ENCODE results near the gene VANGL2. TPM values are rescaled to one million over a fixed set of nuclear protein-coding genes. Genes with fewer than 3 reads are reported as not detected.

The VANGL2 gene
- total RNA-seq, 2 experiments from 2014 or later, result 1.5 to 2.6 TPM

- Histone ChIP-seq H3K9me3 (ENCODE audit: low read length) (no peaks in the 10 kb centered on the region), H3K79me2 (ENCODE audit: insufficient read depth, low read depth, low read length) (no peaks in the 10 kb centered on the region), H3K9me2 (ENCODE audit: insufficient read depth, low read length) (no peaks in the 10 kb centered on the region), H3K4me1 (ENCODE audit: insufficient read depth, low read length, poor library complexity, severe bottlenecking) (no peaks in the 10 kb centered on the region), H2AFZ (ENCODE audit: low read length) (no peak overlapping the region), H4K20me1 (ENCODE audit: insufficient read depth, low read length) (no peaks in the 10 kb centered on the region), H3K4me3 (ENCODE audit: low read depth, low read length, poor library complexity, severe bottlenecking) (no peak overlapping the region), H3K27ac (ENCODE audit: low read depth, low read length, poor library complexity, severe bottlenecking) (no peak overlapping the region), H3K4me2 (ENCODE audit: low read length) (no peak overlapping the region), H3K36me3 (ENCODE audit: insufficient read depth, low read length) (no peaks in the 10 kb centered on the region)
- TF ChIP-seq CTCF (conservative IDR thresholded peaks at IDR 0.05; ENCODE audit: low read length) (no peak), EZH2phosphoT487 (IDR thresholded peaks at IDR 0.05; ENCODE audit: borderline replicate concordance, low read depth, low read length) (no peak)
- DNase-seq (ENCODE audit: low spot score), result no peak
- POLR2A ChIA-PET, result interaction anchor here (0.6 to 0.7 kb wide), 3 partner anchors 9 to 73 kb away, joined by 3 read pairs; no protein-coding TSS in a partner anchor
- intact Hi-C loops (cut with micrococcal nuclease; ENCODE audit: unreplicated experiment), result no loop called here
- CTCF ChIA-PET (ENCODE audit: unreplicated experiment), result no interaction called here
- BruUV-seq (replicated peaks), result no TSS peak
These were observed 13.4 kb downstream of the VANGL2 start for GRCh38 chr1:160413716-160414115.

GRCh38 chr1:160414881-160415280 is 14.5 kb downstream of the VANGL2 start:
- Histone ChIP-seq H4K20me1 (ENCODE audit: insufficient read depth, low read length) (no peaks in the 10 kb centered on the region), H3K36me3 (ENCODE audit: insufficient read depth, low read length) (no peaks in the 10 kb centered on the region), H3K9me2 (ENCODE audit: insufficient read depth, low read length) (no peaks in the 10 kb centered on the region), H3K27ac (ENCODE audit: low read depth, low read length, poor library complexity, severe bottlenecking) (no peak overlapping the region), H3K4me1 (ENCODE audit: insufficient read depth, low read length, poor library complexity, severe bottlenecking) (no peaks in the 10 kb centered on the region), H3K4me3 (ENCODE audit: low read depth, low read length, poor library complexity, severe bottlenecking) (no peak overlapping the region), H2AFZ (ENCODE audit: low read length) (no peak overlapping the region), H3K4me2 (ENCODE audit: low read length) (no peak overlapping the region), H3K9me3 (ENCODE audit: low read length) (no peaks in the 10 kb centered on the region), H3K79me2 (ENCODE audit: insufficient read depth, low read depth, low read length) (no peaks in the 10 kb centered on the region)
- intact Hi-C loops (cut with micrococcal nuclease; ENCODE audit: unreplicated experiment), result no loop called here
- DNase-seq (ENCODE audit: low spot score), result no peak
- ChIA-PET CTCF (ENCODE audit: unreplicated experiment) (no interaction called here), POLR2A (no interaction called here)
- TF ChIP-seq EZH2phosphoT487 (IDR thresholded peaks at IDR 0.05; ENCODE audit: borderline replicate concordance, low read depth, low read length), result no peak
- TF ChIP-seq CTCF (conservative IDR thresholded peaks at IDR 0.05; ENCODE audit: low read length), result no peak
- no TSS peak for BruUV-seq (replicated peaks)

GRCh38 chr1:160415696-160416290 is 15.4 kb downstream of the VANGL2 start:
- Histone ChIP-seq H3K4me2 (ENCODE audit: low read length) (no peak overlapping the region), H3K4me1 (ENCODE audit: insufficient read depth, low read length, poor library complexity, severe bottlenecking) (no peaks in the 10 kb centered on the region), H3K36me3 (ENCODE audit: insufficient read depth, low read length) (no peaks in the 10 kb centered on the region), H3K79me2 (ENCODE audit: insufficient read depth, low read depth, low read length) (no peaks in the 10 kb centered on the region), H3K9me3 (ENCODE audit: low read length) (no peaks in the 10 kb centered on the region), H3K9me2 (ENCODE audit: insufficient read depth, low read length) (no peaks in the 10 kb centered on the region), H4K20me1 (ENCODE audit: insufficient read depth, low read length) (no peaks in the 10 kb centered on the region), H3K4me3 (ENCODE audit: low read depth, low read length, poor library complexity, severe bottlenecking) (no peak overlapping the region), H3K27ac (ENCODE audit: low read depth, low read length, poor library complexity, severe bottlenecking) (no peak overlapping the region), H2AFZ (ENCODE audit: low read length) (no peak overlapping the region)
- intact Hi-C loops (cut with micrococcal nuclease; ENCODE audit: unreplicated experiment), result no loop called here
- no peak for DNase-seq (ENCODE audit: low spot score)
- TF ChIP-seq CTCF (conservative IDR thresholded peaks at IDR 0.05; ENCODE audit: low read length), result no peak
- TF ChIP-seq EZH2phosphoT487 (IDR thresholded peaks at IDR 0.05; ENCODE audit: borderline replicate concordance, low read depth, low read length), result no peak
- ChIA-PET CTCF (ENCODE audit: unreplicated experiment) (no interaction called here), POLR2A (no interaction called here)
- no TSS peak for BruUV-seq (replicated peaks)

All from OCI-LY7 (cell line).